ENCODE data around the gene ELF1. TPM values are rescaled to one million over a fixed set of nuclear protein-coding genes. Genes with fewer than 3 reads are reported as not detected.

ELF1 gene
- polyA plus RNA-seq, 1 experiment: 46.8 TPM

GRCh38 chr13:40946485-40946884 lies 72.6 kb downstream of the ELF1 start:
- CTCF ChIA-PET: interaction anchor here (2.4 kb wide), 1 partner anchor 28 kb away, joined by 5 read pairs; no protein-coding TSS in a partner anchor
- no peaks in the 10 kb centered on the region for H3K9me3 ChIP-seq (ENCODE audit: control insufficient read depth, insufficient read depth, low read length)
- TF ChIP-seq CTCF (IDR thresholded peaks at IDR 0.05; ENCODE audit: low read depth, low read length): no peak
- no peak overlapping the region for H3K27ac ChIP-seq (ENCODE audit: low read depth, low read length)
- no peaks in the 10 kb centered on the region for H3K27me3 ChIP-seq (ENCODE audit: control insufficient read depth, insufficient read depth, low read length)
- POLR2A ChIA-PET: no interaction called here
- DNase-seq (ENCODE audit: low read depth, low spot score): no peak
- H3K4me3 ChIP-seq (ENCODE audit: low read depth, low read length): no peak overlapping the region

GRCh38 chr13:40943073-40943472 lies 76.0 kb downstream of the ELF1 start:
- ChIA-PET CTCF (no interaction called here), POLR2A (no interaction called here)
- no peak for DNase-seq (ENCODE audit: low read depth, low spot score)
- H3K27ac ChIP-seq (ENCODE audit: low read depth, low read length): no peak overlapping the region
- H3K9me3 ChIP-seq (ENCODE audit: control insufficient read depth, insufficient read depth, low read length): no peaks in the 10 kb centered on the region
- H3K4me3 ChIP-seq (ENCODE audit: low read depth, low read length): no peak overlapping the region
- TF ChIP-seq CTCF (IDR thresholded peaks at IDR 0.05; ENCODE audit: low read depth, low read length): no peak
- H3K27me3 ChIP-seq (ENCODE audit: control insufficient read depth, insufficient read depth, low read length): no peaks in the 10 kb centered on the region

GRCh38 chr13:40941581-40941980 lies 77.5 kb downstream of the ELF1 start:
- Histone ChIP-seq H3K27ac (ENCODE audit: low read depth, low read length) (no peak overlapping the region), H3K9me3 (ENCODE audit: control insufficient read depth, insufficient read depth, low read length) (no peaks in the 10 kb centered on the region), H3K4me3 (ENCODE audit: low read depth, low read length) (no peak overlapping the region), H3K27me3 (ENCODE audit: control insufficient read depth, insufficient read depth, low read length) (no peaks in the 10 kb centered on the region)
- TF ChIP-seq CTCF (IDR thresholded peaks at IDR 0.05; ENCODE audit: low read depth, low read length): no peak
- ChIA-PET CTCF (no interaction called here), POLR2A (no interaction called here)
- no peak for DNase-seq (ENCODE audit: low read depth, low spot score)

- Histone ChIP-seq H3K27me3 (ENCODE audit: control insufficient read depth, insufficient read depth, low read length) (no peaks in the 10 kb centered on the region), H3K4me3 (ENCODE audit: low read depth, low read length) (no peak overlapping the region), H3K9me3 (ENCODE audit: control insufficient read depth, insufficient read depth, low read length) (no peaks in the 10 kb centered on the region), H3K27ac (ENCODE audit: low read depth, low read length) (no peak overlapping the region)
- ChIA-PET POLR2A (no interaction called here), CTCF (interaction anchor here (0.7 kb wide), 2 partner anchors 33 to 36 kb away, joined by 3 to 4 read pairs; no protein-coding TSS in a partner anchor)
- TF ChIP-seq CTCF (IDR thresholded peaks at IDR 0.05; ENCODE audit: low read depth, low read length): no peak
- DNase-seq (ENCODE audit: low read depth, low spot score): no peak
These were observed 78.3 kb downstream of the ELF1 start for GRCh38 chr13:40940841-40941240.

GRCh38 chr13:40933508-40934204 lies 85.5 kb downstream of the ELF1 start:
- no peak overlapping the region for H3K27ac ChIP-seq (ENCODE audit: low read depth, low read length)
- H3K4me3 ChIP-seq (ENCODE audit: low read depth, low read length): no peak overlapping the region
- no peaks in the 10 kb centered on the region for H3K9me3 ChIP-seq (ENCODE audit: control insufficient read depth, insufficient read depth, low read length)
- CTCF ChIA-PET: interaction anchor here (0.6 kb wide), 1 partner anchor 73 kb away, joined by 6 read pairs; no protein-coding TSS in a partner anchor
- no peaks in the 10 kb centered on the region for H3K27me3 ChIP-seq (ENCODE audit: control insufficient read depth, insufficient read depth, low read length)
- POLR2A ChIA-PET: interaction anchor here (0.6 kb wide), 1 partner anchor 44 kb away, joined by 5 read pairs; no protein-coding TSS in a partner anchor
- no peak for DNase-seq (ENCODE audit: low read depth, low spot score)
- no peak for TF ChIP-seq CTCF (IDR thresholded peaks at IDR 0.05; ENCODE audit: low read depth, low read length)
